Parietal lobe (tissue), 2 donors: Measurements from ENCODE around the gene SAMD10. TPM values are rescaled to one million over a fixed set of nuclear protein-coding genes. Genes with fewer than 3 reads are reported as not detected.

Experiments
- small RNA-seq: library from RNA; depleted of rRNA; stranded (forward); fragments of <200 nt; gene quantifications from one replicate; pipeline ENCODE3, GENCODE V24; 2014; ENCODE audit warnings: low replicate concordance
- total RNA-seq: library from RNA; depleted of rRNA; stranded (reverse); fragments of >200 nt; gene quantifications from one replicate; pipeline ENCODE4 v1.2.3, GENCODE V29; 2014

SAMD10 gene
- 10.0 TPM for total RNA-seq

GRCh38 chr20:63979557-63980316, at the start of gene SAMD10:
Gene SAMD10, minus strand, starts transcription at chr20:63979642. Its CDS starts 175 bp downstream, at chr20:63979467.

DNA sequence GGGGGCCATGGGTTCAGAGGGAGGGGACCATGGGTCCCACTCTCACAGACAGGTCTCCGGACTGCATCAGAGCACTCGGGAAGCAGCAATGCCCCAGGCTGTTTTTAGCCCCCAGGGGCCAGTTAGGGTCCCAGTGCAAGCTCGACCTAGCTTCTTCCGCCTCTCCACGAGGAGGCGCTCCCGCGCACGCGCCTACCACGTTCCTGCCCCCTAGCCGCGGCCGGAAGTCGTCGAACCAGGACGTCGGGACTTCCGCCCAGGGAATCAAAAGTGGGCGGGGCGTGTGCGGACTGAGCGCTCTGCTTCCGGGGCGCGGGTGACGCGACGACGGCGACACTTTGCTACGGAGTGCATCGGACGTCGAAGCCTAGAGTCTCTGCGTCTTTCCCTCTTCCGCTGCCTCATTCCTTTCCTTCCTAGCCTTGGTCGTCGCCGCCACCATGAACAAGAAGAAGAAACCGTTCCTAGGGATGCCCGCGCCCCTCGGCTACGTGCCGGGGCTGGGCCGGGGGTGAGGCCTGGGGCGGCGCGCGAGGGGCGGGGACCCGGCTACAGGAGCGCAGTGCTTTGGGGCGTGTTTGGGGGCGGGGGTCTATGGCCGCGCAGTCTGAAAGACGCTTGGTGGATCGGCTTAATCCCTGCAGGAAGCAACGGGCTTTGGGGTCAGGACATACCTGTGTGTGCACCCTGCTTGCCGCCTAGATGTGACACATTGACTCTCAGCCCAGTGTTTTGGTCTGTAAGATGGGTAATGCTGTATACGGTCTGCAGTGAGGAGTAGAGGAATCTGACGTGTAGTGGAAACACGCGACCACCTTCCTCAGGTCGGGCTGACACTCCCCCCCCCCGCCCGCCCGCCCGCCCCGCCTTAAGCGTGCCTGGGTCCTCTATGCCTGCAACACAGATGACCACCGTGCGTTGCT, 1.6 kb upstream of the SAMD10 start, which contains the start of gene PRPF6:
Gene PRPF6 (plus strand): TSS at position 327 of the 923 bp plus-strand sequence. CDS start 114 bp downstream, at position 441.

GRCh38 chr20:63969838-63970713, 9.4 kb downstream of the SAMD10 start, which contains the start of gene ZNF512B:
Gene ZNF512B, minus strand, starts transcription at chr20:63969930. Its CDS starts 1,980 bp downstream, at chr20:63967950.

DNA sequence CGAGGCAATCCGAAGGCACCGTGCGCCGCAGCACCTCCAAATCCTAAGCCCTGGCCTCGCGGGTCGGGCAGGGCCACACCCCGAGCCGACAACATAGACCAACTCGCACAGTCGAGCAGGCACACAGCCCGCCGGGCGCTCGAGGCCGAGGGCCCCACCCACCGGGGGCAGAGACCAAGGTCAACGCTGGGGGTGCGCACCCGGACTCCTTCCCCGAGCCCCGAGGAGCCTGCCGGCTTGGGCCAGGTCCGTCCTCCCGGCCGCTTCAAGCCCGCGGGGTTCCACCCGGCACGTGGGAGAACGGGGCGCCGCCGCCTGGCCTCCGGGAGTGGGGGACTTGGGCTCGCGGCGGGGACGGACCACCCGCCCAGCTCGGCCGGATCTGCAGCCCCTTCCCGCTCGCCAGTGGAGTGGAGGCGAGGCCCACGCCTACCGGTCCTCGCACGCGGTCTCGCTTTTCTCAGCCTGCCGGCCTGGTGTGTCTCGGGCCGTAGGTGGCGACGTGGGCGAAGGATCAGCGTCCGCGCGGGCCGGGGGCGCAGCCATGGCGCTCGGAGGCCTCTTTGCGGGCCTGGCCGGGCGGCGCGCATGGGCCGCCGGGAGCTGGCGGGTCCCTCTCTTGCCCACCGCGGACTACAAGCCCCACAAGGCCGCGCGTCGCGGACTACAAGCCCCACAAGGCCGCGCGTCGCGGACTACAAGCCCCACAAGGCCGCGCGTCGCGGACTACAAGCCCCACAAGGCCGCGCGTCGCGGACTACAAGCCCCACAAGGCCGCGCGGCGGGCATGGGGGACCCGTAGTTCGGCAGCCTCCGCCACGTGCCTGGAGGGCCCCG, 23.4 kb downstream of the SAMD10 start, which contains the start of gene UCKL1:
Gene UCKL1 (minus strand): TSS at position 590 of the 837 bp plus-strand sequence. CDS start 44 bp downstream, at position 546.

Small RNAs within 50 kb of the gene (small RNA-seq; reads per million reads assigned to genes)
- gene MIR647: not detected

Other genes starting within 250 kb of the SAMD10 start
- 13.5 TPM for gene LIME1, start 243.0 kb downstream of the SAMD10 start, total RNA-seq
- 3.4 TPM for gene SLC2A4RG, start 239.9 kb downstream of the SAMD10 start, total RNA-seq
- gene ZBTB46, start 148.4 kb downstream of the SAMD10 start, total RNA-seq: 20.3 TPM
- gene ABHD16B, start 118.1 kb downstream of the SAMD10 start, total RNA-seq: not detected
- gene TPD52L2, start 114.4 kb downstream of the SAMD10 start, total RNA-seq: 32.6 TPM
- 80.4 TPM for gene DNAJC5, start 84.5 kb downstream of the SAMD10 start, total RNA-seq
- 32.9 TPM for gene UCKL1, start 23.2 kb downstream of the SAMD10 start, total RNA-seq
- gene ZNF512B, start 9.7 kb downstream of the SAMD10 start, total RNA-seq: 21.0 TPM
- gene PRPF6, start 1.5 kb upstream of the SAMD10 start, total RNA-seq: 88.3 TPM
- 4.4 TPM for gene C20orf204, start 56.5 kb upstream of the SAMD10 start, total RNA-seq
- 0.63 TPM for gene SOX18, start 70.0 kb upstream of the SAMD10 start, total RNA-seq
- gene TCEA2, start 83.6 kb upstream of the SAMD10 start, total RNA-seq: 44.8 TPM
- 7.2 TPM for gene RGS19, start 99.9 kb upstream of the SAMD10 start, total RNA-seq
- gene OPRL1, start 100.4 kb upstream of the SAMD10 start, total RNA-seq: 11.0 TPM
- gene LKAAEAR1, start 104.8 kb upstream of the SAMD10 start, total RNA-seq: 0.63 TPM
- gene NPBWR2, start 127.9 kb upstream of the SAMD10 start, total RNA-seq: not detected
- gene MYT1, start 184.8 kb upstream of the SAMD10 start, total RNA-seq: 22.5 TPM